MCF 10A (cell line): ENCODE data around the gene EFNA2. TPM values are rescaled to one million over a fixed set of nuclear protein-coding genes. Genes with fewer than 3 reads are reported as not detected.

Source experiments
- BruUV-seq: library from RNA; stranded (reverse); fragments of 400-500 nt; replicated peaks from 2 replicates; lab custom pipeline; 2021; lab: Mats Ljungman, UMichigan
- CTCF ChIA-PET: fragments of 300-600 bp; sonication (Branson Sonifier 250); formaldehyde crosslinking; extraction: SDS; loops from one replicate; lab custom pipeline; 2021; ENCODE audit warnings: antibody characterized with exemption, inconsistent platforms; lab: Yijun Ruan, JAX
- POLR2A ChIA-PET: fragments of 300-600, 350-650 bp; sonication (Branson Sonifier 250); formaldehyde crosslinking; extraction: SDS; loops from one replicate; lab custom pipeline; 2020; ENCODE audit warnings: antibody characterized with exemption, inconsistent platforms; lab: Yijun Ruan, JAX
- DNase-seq: peaks from one replicate; pipeline ENCODE4 v3.0.0-alpha.2; 2018; ENCODE audit not compliant: unreplicated experiment
- H3K27ac Mint-ChIP-seq: one replicate; pipeline ENCODE4 v1.8.0; 2022; ENCODE audit warnings: mild to moderate bottlenecking, low read depth, mixed read lengths; ENCODE audit not compliant: unreplicated experiment
- H3K27me3 Mint-ChIP-seq: one replicate; pipeline ENCODE4 v1.8.0; 2022; ENCODE audit warnings: mixed read lengths; ENCODE audit not compliant: insufficient read depth, unreplicated experiment
- H3K36me3 Mint-ChIP-seq: one replicate; pipeline ENCODE4 v1.8.0; 2022; ENCODE audit warnings: mild to moderate bottlenecking, moderate library complexity, mixed read lengths; ENCODE audit not compliant: insufficient read depth, unreplicated experiment
- H3K4me1 Mint-ChIP-seq: one replicate; pipeline ENCODE4 v1.8.0; 2022; ENCODE audit warnings: mixed read lengths; ENCODE audit not compliant: insufficient read depth, unreplicated experiment
- H3K4me3 Mint-ChIP-seq: one replicate; pipeline ENCODE4 v1.8.0; 2022; ENCODE audit warnings: mild to moderate bottlenecking, moderate library complexity, mixed read lengths; ENCODE audit not compliant: unreplicated experiment
- H3K9me3 Mint-ChIP-seq: one replicate; pipeline ENCODE4 v1.8.0; 2022; ENCODE audit warnings: mixed read lengths; ENCODE audit not compliant: unreplicated experiment
- CTCF ChIP-seq: fragments of 200-600 bp; IDR thresholded peaks from one replicate; pipeline ENCODE4 v1.8.0; 2022; ENCODE audit warnings: antibody characterized with exemption, mild to moderate bottlenecking; ENCODE audit not compliant: unreplicated experiment
- intact Hi-C: fragments of 100-400 bp; cut with micrococcal nuclease; formaldehyde crosslinking; loops from 2 replicates; pipeline ENCODE4 v1.14.1; 2022
- total RNA-seq: library from RNA; stranded (reverse); gene quantifications from 2 replicates; pipeline ENCODE4 v1.2.3, GENCODE V29; 2022

EFNA2 gene
- total RNA-seq, 1 experiment from 2014 or later, result not detected

- intact Hi-C loops, result loop anchor here (5.0 kb wide), 1 partner anchor 78 kb away; no protein-coding TSS in a partner anchor
- TF ChIP-seq CTCF, result no peak
- Mint-ChIP-seq H3K36me3 (peaks cover 9% of the 10 kb centered on the region), H3K27ac (no peak overlapping the region), H3K4me1 (peaks cover 6% of the 10 kb centered on the region), H3K9me3 (no peaks in the 10 kb centered on the region), H3K27me3 (peaks cover 27% of the 10 kb centered on the region), H3K4me3 (peak overlapping the region; percentile 40)
- DNase-seq, result no peak
- no TSS peak for BruUV-seq
- ChIA-PET CTCF (interaction anchor here (0.8 kb wide), 1 partner anchor 32 kb away, joined by 4 read pairs; no protein-coding TSS in a partner anchor), POLR2A (interaction anchor here (0.7 kb wide), 1 partner anchor 561 kb away, joined by 3 read pairs; no protein-coding TSS in a partner anchor)
Measured at GRCh38 chr19:1284293-1284978, 1.2 kb upstream of the EFNA2 start.

GRCh38 chr19:1284979-1285736 is 515 bp upstream of the EFNA2 start:
- H3K9me3 Mint-ChIP-seq, result no peaks in the 10 kb centered on the region
- ChIA-PET POLR2A (interaction anchor here (0.7 kb wide), 1 partner anchor 560 kb away, joined by 3 read pairs; no protein-coding TSS in a partner anchor), CTCF (interaction anchor here (0.8 kb wide), 1 partner anchor 31 kb away, joined by 4 read pairs; no protein-coding TSS in a partner anchor)
- intact Hi-C loops, result loop anchor here (5.0 kb wide), 1 partner anchor 77 kb away; no protein-coding TSS in a partner anchor
- TF ChIP-seq CTCF, result no peak
- H3K36me3 Mint-ChIP-seq, result peaks cover 2% of the 10 kb centered on the region
- peaks cover 27% of the 10 kb centered on the region for H3K27me3 Mint-ChIP-seq
- BruUV-seq, result no TSS peak
- peak overlapping the region; percentile 40 for H3K4me3 Mint-ChIP-seq
- DNase-seq, result no peak
- no peak overlapping the region for H3K27ac Mint-ChIP-seq
- peaks cover 2% of the 10 kb centered on the region for H3K4me1 Mint-ChIP-seq

- Mint-ChIP-seq H3K36me3 (no peaks in the 10 kb centered on the region), H3K9me3 (no peaks in the 10 kb centered on the region), H3K4me1 (no peaks in the 10 kb centered on the region), H3K27me3 (peaks cover 27% of the 10 kb centered on the region), H3K4me3 (peak overlapping the region; percentile 63), H3K27ac (no peak overlapping the region)
- intact Hi-C loops, result no loop called here
- ChIA-PET POLR2A (interaction anchor here (0.7 kb wide), 1 partner anchor 955 kb away, joined by 3 read pairs; no protein-coding TSS in a partner anchor), CTCF (interaction anchor here (0.6 to 0.9 kb wide), 2 partner anchors 229 to 777 kb away, joined by 3 read pairs; no protein-coding TSS in a partner anchor)
- no peak for DNase-seq
- no peak for TF ChIP-seq CTCF
- no TSS peak for BruUV-seq
Measured at GRCh38 chr19:1286487-1287353, 1.0 kb downstream of the EFNA2 start.
